Activated CD8-positive, alpha-beta memory T cell treated with anti-CD3 and anti-CD28 coated beads, Interleukin-2, amount 50 U/mL, for 1 hour (primary cell): ENCODE data around the gene APBB3.
"Not testable (repeated sequence)": the region's sequence is repeated elsewhere in the genome, so short reads cannot be mapped to it uniquely, and the experiment has no call there.

Experiments used
- DNase-seq: peaks from one replicate; pipeline ENCODE4 v3.0.0-alpha.2; 2020; ENCODE audit errors: extremely low read depth

The APBB3 gene

GRCh38 chr5:140564196-140565023, at the start of gene APBB3, which contains the start of gene SLC35A4:
APBB3 (minus strand) TSS chr5:140564598; CDS start chr5:140564245, 353 bp downstream.
SLC35A4 (plus strand) TSS chr5:140564828; CDS start chr5:140567170, 2,342 bp downstream.
- peak; percentile 95 for DNase-seq

GRCh38 chr5:140611020-140611521, 46.7 kb upstream of the APBB3 start:
- DNase-seq: no peak

GRCh38 chr5:140609126-140609525, 44.7 kb upstream of the APBB3 start:
- no peak for DNase-seq

- DNase-seq: no peak
These were observed 44.3 kb upstream of the APBB3 start for GRCh38 chr5:140608722-140609121.

GRCh38 chr5:140607031-140607430, 42.6 kb upstream of the APBB3 start:
- no peak for DNase-seq

- DNase-seq: no peak
These were observed 41.5 kb upstream of the APBB3 start for GRCh38 chr5:140605879-140606278.

- no peak for DNase-seq
These were observed 39.3 kb upstream of the APBB3 start for GRCh38 chr5:140603734-140604133.

- not testable (repeated sequence) for DNase-seq
These were observed 39.0 kb upstream of the APBB3 start for GRCh38 chr5:140603446-140603698.

- DNase-seq: no peak
These were observed 37.7 kb upstream of the APBB3 start for GRCh38 chr5:140602147-140602546.

GRCh38 chr5:140600096-140600495, 35.7 kb upstream of the APBB3 start:
- no peak for DNase-seq

GRCh38 chr5:140598836-140599235, 34.4 kb upstream of the APBB3 start:
- no peak for DNase-seq

GRCh38 chr5:140596321-140596741, 31.9 kb upstream of the APBB3 start:
- no peak for DNase-seq

- no peak for DNase-seq
These were observed 31.3 kb upstream of the APBB3 start for GRCh38 chr5:140595538-140596300.

GRCh38 chr5:140594169-140594568, 29.8 kb upstream of the APBB3 start:
- DNase-seq: no peak

- not testable (repeated sequence) for DNase-seq
These were observed 28.7 kb upstream of the APBB3 start for GRCh38 chr5:140593070-140593469.

GRCh38 chr5:140591747-140592372, 27.5 kb upstream of the APBB3 start:
- DNase-seq: no peak

- DNase-seq: no peak
These were observed 26.5 kb upstream of the APBB3 start for GRCh38 chr5:140590861-140591260.

- no peak for DNase-seq
These were observed 24.1 kb upstream of the APBB3 start for GRCh38 chr5:140588311-140589070.

- DNase-seq: no peak
These were observed 23.1 kb upstream of the APBB3 start for GRCh38 chr5:140587495-140587894.

- not testable (repeated sequence) for DNase-seq
These were observed 14.9 kb upstream of the APBB3 start for GRCh38 chr5:140579188-140579747.

- DNase-seq: no peak
These were observed 12.4 kb upstream of the APBB3 start for GRCh38 chr5:140576776-140577201.
